CD4-positive, alpha-beta T cell treated with Interleukin-21 for 1 hour (primary cell): Measurements from ENCODE around the gene PACS2.
"Not testable (repeated sequence)": the region's sequence is repeated elsewhere in the genome, so short reads cannot be mapped to it uniquely, and the experiment has no call there.

Experiments
- DNase-seq: peaks from one replicate; pipeline ENCODE4 v3.0.0-alpha.2; 2020

The PACS2 gene

GRCh38 chr14:105316968-105317510 lies 2.5 kb downstream of the PACS2 start:
- no peak for DNase-seq

DNA sequence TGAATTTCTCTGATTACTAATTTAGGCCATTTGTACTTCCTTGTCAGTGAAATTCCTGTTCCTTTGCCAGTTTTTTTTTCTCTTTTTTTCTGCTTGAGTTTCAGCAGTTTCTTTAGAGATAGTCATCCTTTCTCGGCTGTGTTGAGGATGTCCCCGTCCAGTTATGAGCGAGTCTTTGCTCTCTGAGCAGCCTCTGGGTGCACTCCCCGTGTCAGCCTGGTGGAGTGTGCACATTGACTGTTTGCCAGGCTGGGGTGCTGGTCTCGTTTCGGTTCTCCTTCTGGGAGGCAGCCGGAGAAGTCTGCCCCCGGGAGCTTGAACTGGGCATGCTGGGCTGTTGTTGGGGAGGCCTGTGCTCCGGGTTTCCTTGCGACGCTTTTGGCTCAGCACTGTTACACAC lies 3.0 kb downstream of the PACS2 start:
- no peak for DNase-seq

DNA sequence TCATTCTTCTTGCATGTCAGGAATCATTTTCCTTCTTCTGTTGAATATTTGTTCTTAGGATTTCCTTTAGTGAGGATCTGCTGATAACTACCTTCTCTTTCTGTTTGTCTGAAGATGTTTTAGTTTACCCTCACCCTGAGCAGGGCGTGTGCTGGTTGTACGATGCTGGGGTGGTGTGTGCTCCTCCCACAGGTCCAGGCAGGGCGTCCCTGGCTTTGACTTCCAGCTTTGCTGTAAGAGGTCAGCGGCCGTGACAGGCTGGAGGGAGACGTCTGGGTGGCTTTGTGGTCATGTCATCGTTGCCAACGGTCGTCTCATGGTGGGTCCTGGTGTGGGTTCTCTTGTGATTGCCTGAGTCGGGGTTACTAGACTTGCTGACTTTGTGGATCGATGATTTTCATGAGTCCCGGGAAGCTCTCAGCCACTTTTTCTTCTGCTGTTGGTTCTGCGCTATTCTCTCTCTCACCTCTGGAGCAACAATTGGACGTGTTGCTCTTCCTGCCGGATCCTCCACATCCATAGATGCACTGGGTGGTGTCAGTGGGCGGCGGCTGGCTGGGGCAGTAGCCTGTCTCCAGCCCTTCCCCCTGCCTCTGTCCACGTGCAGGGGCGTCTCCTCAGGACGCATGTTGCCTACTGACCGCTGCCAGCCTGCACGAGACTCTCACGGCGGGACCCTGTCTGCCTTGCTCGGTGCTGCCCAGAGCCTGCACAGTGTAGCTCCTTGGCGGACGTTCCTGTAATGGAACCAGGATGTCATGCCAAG lies 8.4 kb downstream of the PACS2 start:
- DNase-seq, result no peak

DNA sequence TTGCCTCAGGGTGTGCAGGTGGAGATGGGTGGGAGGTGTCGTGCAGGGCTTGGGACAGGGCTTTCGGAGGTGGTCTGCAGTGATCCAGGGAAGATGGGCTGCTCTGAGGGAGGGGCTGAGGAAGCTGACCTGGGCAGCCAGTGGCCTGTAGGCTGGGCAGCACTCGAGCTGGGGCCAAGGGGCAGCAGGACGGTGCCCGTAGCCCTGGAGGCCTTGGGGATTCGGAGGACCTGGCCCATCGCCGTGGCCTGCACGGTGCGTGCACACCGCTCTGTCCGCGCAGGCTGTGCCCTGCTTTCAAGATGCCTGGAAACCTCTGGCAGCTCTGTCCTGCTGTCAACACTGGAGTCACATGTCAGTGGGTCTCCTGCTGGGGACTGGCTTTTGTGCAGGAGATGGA lies 9.1 kb downstream of the PACS2 start:
- no peak for DNase-seq

DNA sequence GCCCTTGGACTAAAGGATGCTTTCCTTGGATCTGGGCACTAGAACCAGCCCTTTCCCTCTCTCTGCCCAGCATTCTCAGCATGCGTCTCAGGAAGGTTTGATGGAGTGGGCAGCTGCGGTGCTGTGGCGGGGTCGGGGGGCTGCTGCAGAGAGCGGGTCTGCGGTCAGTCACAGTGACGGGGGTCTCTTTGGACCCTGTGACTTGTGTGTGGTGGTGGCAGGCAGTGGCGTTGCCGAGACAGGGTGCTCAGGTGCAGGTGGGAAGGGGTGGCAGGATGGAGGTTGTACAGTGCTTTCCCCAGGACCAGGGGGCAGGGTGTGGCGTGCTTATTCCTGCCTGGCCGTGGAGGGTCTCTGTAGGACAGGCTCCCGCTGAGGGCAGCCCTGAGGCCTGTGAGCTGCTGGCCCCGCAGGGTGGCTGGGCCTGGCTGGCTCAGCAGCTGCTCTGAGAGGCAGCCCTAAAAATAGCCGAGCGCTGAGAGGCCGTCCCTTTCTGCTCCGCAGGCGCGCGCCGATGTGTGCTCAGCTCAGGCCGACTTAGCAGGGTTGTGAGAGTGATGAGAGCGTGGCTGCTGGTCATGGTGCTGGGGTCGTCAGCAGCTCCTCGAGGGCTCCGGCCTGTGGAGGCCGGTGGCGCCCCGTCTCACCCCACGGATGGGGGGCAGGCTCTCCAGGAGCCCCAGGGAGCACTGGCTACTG lies 9.7 kb downstream of the PACS2 start:
- DNase-seq, result no peak

GRCh38 chr14:105324871-105325270 lies 10.3 kb downstream of the PACS2 start:
- DNase-seq, result no peak

DNA sequence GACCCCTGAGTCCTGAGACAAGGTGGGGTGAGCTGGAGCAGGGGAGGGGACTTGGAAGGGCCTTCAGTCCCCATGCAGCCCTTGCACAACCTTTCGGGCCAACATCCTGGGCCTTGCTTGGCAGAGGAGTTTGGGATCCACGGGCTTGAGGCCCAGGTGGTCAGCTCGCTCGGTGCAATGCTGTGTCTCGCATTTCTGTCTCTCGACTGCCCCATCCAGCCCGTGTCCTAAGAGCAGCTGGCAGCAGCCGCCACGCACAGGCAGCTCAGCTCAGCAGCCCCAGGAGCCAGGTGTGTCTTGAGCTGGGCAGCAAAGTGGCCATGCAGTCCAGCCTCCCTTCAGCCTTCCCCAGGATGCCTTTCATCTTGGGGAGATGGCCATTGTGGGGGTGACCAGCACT lies 10.8 kb downstream of the PACS2 start:
- no peak for DNase-seq

DNA sequence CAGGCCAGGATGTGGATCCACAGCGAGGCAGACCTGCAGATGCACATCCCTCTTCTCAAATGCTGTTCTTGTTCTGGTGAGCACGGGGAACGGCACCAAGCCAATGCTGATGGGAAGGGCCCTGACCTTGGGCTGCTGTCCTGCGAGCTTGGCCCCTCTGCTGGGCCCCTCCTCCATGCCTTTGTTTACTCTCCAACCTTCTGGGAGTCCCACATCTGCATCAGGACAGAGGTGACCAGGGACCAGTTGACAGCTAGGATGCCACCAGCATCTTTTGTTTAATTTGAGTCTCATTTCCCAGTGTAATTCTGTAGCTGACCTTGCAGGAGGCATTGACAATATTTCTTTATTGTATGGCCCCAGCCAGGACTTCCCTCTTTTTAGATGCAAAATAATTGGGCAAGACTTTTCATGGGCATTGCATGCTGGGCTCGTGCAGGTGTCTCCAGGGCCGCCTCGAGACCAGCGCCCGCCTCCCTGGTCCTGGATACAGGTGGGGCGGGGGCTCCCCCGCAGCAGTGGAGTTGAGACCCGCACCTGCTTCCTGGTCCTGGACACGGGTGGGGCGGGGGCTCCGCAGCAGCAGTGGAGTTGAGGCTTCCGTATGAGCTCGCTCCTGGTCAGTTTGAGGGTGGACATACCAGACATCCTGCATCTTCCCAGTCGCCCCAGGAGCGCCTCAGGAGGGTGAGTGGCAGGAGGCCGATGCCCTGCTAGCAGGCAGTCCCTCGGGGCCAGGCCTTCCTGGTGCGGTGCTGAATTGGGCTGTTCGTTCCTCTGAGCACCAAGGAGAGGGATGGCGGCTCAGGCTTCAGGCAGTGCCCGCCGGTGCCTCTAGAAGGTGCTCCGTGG lies 11.4 kb downstream of the PACS2 start:
- DNase-seq, result no peak

DNA sequence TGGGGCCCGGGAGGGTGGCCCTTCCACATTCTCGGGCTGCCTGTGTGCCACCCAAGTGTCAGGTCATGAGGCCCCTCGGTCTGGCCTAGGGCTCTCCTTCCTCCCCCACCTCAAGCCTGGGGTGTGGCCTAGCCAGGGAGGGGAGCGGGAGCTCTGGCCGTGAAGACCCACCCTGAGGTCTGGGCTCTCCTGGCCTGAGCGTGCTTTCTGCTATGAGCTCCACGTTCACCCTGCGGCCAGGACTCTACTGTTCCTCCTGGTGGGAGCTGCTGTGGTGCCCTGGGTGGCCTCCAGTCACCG lies 12.0 kb downstream of the PACS2 start:
- no peak for DNase-seq

GRCh38 chr14:105326891-105327694 lies 12.5 kb downstream of the PACS2 start:
- DNase-seq, result no peak

DNA sequence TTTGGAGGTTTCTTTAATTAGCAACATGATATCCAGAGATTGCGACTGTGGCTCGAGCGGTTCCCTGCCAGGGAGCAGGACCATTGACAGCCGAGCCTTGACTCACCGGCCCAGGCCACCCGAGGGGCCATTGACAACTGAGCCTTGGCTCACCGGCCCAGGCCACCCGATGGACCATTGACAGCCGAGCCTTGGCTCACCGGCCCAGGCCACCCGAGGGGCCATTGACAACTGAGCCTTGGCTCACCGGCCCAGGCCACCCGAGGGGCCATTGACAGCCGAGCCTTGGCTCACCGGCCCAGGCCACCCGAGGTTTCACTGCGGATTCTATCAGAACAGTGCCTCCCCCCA lies 13.1 kb downstream of the PACS2 start:
- not testable (repeated sequence) for DNase-seq

DNA sequence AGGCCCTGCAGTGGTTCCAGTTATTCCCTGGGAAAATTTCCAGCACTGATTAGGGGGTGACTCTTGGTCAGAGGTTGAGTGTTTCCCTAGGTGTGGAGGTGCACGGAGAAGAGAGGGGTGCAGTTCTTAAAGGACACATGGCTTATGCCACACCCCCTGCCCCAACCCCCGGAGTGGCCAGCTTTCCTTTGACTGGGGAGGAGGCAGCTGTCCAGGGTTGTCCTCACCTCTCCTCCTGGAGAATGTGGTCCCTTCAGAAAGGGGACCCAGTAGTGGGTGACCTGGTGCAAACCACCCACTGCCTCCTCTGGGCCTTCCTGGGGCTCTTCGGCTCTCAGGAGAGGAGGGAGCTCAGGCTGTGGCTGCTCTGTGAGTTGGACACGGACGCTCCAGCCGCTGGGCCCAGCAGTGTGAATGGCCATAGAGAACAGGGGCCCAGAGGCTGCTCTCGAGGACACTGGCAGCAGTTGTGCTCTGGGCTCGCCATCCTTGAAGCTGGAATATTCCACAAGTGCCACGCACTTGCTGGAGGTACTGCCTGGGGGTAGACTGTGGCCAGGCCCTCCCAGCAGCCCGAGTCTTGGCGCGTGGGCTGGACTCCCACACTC lies 13.6 kb downstream of the PACS2 start:
- no peak for DNase-seq

DNA sequence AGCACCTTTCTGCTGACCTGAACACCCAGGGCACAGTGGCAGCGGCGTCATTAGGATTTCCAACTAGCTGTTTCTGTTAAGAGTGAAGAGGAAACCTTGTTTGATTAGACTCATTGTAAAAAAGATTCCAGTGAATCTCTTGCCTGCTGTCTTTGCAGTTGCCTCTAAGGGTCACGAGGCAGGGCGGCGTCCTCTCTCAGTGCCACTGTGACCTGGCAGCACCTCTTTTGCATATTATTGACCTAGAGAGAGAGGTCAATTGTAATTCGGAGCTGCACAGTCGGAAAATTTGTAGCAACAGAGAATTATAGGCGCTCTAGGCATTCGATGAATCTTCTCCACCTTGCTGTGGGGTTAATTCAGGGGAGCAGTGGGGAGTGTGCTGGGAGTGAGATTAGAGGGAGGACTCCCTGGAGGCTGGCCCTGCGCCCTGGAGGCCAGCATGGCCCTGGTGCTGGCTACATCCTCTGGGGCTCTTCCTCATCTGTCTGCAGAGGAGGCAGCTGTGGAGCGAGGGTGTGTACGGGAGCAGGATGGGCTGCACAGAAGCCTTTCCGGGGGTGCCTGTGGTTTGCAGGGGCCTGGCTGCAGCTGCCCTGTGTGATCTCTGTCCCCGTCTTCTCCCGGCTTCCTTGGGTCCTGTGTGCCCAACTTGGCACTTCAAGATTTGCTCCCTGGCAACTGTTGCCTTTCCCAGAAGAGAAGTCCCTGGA lies 14.3 kb downstream of the PACS2 start:
- no peak for DNase-seq

GRCh38 chr14:105329411-105330150 lies 15.0 kb downstream of the PACS2 start:
- DNase-seq, result no peak

- no peak for DNase-seq
These were observed 15.9 kb downstream of the PACS2 start for GRCh38 chr14:105330491-105330895.

DNA sequence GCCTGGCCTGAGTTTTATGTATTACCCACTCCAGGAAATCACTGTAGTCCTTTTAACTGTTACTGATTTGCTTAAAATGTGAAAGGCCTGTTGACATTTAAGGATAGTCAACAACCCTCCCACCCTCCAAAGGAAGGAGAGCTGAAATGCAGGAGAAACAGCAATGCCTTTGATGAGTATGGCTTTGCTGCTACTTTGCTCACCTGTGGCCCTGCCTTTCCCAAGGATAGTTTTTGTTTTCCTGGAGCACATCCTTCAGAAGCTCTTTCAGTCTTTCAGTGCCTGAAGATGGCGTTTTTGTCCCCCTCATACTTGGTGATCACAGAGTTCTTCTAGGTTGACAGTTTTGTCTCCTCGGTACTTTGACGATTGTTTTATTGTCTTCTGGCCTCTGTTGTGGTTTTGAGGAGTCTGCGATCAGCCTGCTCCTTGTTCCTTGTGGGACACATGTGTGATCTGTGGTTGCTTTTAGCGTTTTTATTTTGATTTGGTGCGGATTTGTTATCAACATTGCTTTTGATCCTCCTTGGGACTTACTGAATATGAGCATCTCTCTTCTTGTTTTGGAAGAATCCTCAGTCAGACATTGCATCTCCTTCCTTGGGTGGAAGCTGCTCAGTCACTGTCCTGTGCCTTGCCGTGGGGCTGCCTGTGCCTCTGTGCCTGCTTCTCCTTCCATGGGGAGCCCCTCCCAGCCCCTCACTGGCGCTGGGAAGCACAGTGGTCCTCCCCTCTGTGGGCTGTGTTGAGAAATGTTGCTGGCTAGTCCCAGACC lies 17.2 kb downstream of the PACS2 start:
- DNase-seq, result no peak

DNA sequence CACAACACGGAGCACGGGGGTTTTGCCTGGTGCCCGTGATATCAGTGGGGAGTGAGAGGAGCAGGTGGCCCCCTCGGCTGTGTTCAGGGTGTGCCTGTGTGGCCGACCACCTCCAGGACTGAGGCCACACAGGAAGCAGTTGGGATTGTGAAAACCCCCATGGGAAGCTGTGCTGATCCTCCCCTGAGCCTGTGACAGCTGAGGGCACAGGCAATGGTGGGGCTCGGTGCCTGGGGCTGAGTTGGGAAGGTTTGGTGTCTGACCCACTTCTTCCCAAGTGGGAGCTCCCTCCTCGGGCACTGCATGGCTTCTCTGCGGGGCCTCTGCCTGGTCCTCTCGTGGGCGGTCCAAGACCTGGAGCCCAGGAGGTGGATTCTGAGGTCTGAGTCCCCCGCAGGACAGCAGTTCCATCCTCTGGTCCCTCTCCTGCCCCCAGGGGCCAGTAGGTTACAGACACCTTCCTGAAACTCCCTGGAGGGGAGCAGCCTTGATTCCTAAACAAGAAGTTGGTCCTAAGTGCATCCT lies 17.9 kb downstream of the PACS2 start:
- no peak for DNase-seq

- no peak for DNase-seq
These were observed 18.5 kb downstream of the PACS2 start for GRCh38 chr14:105333020-105333490.

DNA sequence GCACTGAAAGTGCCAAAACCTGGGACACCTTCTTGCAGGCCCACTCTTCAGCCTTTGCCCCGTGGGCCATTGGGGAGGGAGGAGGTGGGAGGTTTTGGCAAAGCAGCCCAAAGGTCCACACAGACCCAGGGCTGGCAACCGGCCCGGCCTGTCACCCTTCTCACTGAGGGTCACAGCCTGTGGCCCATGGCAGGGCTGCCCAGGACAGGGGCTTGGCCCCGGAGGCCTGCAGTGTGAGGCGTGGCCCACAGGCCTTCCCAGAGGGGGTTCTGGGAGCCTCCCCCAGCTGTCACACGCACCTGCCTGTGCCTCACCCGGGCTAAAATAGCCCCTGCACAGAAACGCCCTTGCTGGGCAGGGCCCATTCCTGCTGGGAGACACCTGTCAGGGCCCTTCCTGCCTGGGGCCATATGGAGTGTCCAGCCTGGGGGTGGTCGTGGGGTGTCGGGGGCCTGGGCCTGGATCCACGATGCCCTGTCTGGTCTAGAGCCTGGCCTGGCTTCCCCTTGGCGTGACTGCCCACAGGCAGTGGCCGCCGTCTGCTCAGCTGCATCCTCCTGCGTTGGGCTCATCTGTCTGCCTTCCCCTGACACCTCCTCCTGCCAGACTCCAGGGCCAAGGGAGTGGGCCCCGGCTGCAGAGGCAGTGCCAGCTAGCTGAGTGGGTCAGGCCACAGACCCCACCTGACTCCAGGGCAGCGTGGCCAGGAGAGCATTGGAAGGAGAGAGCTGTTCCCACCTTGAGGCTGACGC lies 19.2 kb downstream of the PACS2 start:
- DNase-seq, result no peak
